Neural cell (in vitro differentiated cells): ENCODE measurements around the gene VAMP5. TPM values are rescaled to one million over a fixed set of nuclear protein-coding genes. Genes with fewer than 3 reads are reported as not detected.

Experiments
- H2AFZ ChIP-seq: fragments of 200-600, 300-800 bp; sonication (generic), shearing (Covaris generic); 2 replicates; pipeline ENCODE4 v1.6.0; 2014; ENCODE audit warnings: low read depth, mild to moderate bottlenecking, antibody characterized with exemption, low read length, moderate library complexity
- H3F3A ChIP-seq: fragments of 200-600 bp; shearing (Covaris generic); 2 replicates; pipeline ENCODE4 v1.6.1; 2016; ENCODE audit warnings: mild to moderate bottlenecking, moderate library complexity, mixed read lengths, antibody characterized with exemption, low read length; ENCODE audit not compliant: insufficient read depth, poor library complexity, severe bottlenecking
- H3K27ac ChIP-seq: fragments of 200-600, 300-800 bp; sonication (generic), shearing (Covaris generic); 2 replicates; pipeline ENCODE4 v1.5.1; 2014; ENCODE audit warnings: mild to moderate bottlenecking, low read length, moderate library complexity
- H3K27me3 ChIP-seq: fragments of 300-800, 200-600 bp; sonication (generic), shearing (Covaris generic); 2 replicates; pipeline ENCODE4 v1.6.0; 2014; ENCODE audit warnings: mild to moderate bottlenecking, low read depth, low read length, moderate library complexity; ENCODE audit not compliant: insufficient read depth
- H3K36me3 ChIP-seq: fragments of 300-800, 200-600 bp; sonication (generic), shearing (Covaris generic); 2 replicates; pipeline ENCODE4 v1.5.1; 2014; ENCODE audit warnings: mild to moderate bottlenecking, antibody characterized with exemption, low read length, moderate library complexity; ENCODE audit not compliant: insufficient read depth
- H3K4me2 ChIP-seq: fragments of 300-800, 200-600 bp; sonication (generic), shearing (Covaris generic); 2 replicates; pipeline ENCODE4 v1.6.0; 2014; ENCODE audit warnings: mild to moderate bottlenecking, low read length
- H3K4me3 ChIP-seq: fragments of 300-800, 200-600 bp; sonication (generic), shearing (Covaris generic); 2 replicates; pipeline ENCODE4 v1.5.1; 2014; ENCODE audit warnings: mild to moderate bottlenecking, low read length, moderate library complexity
- H3K79me2 ChIP-seq: fragments of 200-600 bp; shearing (Covaris generic); replicated peaks from 2 replicates; pipeline ENCODE4 v1.6.0; 2014; ENCODE audit warnings: mild to moderate bottlenecking, low read length, moderate library complexity; ENCODE audit not compliant: insufficient read depth
- H3K9ac ChIP-seq: fragments of 300-800, 200-600 bp; sonication (generic), shearing (Covaris generic); 2 replicates; pipeline ENCODE4 v1.6.1; 2016; ENCODE audit warnings: mild to moderate bottlenecking, low read length, mixed read lengths
- H3K9me2 ChIP-seq: fragments of 200-600 bp; shearing (Covaris generic); 2 replicates; pipeline ENCODE4 v1.6.1; 2016; ENCODE audit warnings: mild to moderate bottlenecking, low read length, mixed read lengths; ENCODE audit not compliant: insufficient read depth
- H3K9me3 ChIP-seq: fragments of 200-600, 300-800 bp; sonication (generic), shearing (Covaris generic); 2 replicates; pipeline ENCODE4 v1.6.1; 2016; ENCODE audit warnings: mild to moderate bottlenecking, mixed run types, low read length, moderate library complexity, mixed read lengths
- H4K20me1 ChIP-seq: fragments of 200-600 bp; shearing (Covaris generic); 2 replicates; pipeline ENCODE4 v1.6.1; 2016; ENCODE audit warnings: mild to moderate bottlenecking, mixed run types; ENCODE audit not compliant: insufficient read depth
- EP300 ChIP-seq: fragments of 450-650 bp; conservative IDR thresholded peaks from 2 replicates; pipeline ENCODE4 v1.6.1; 2014; ENCODE audit warnings: antibody characterized with exemption, mild to moderate bottlenecking, moderate library complexity; ENCODE audit not compliant: poor library complexity, severe bottlenecking
- EZH2 ChIP-seq: fragments of 200-600, 300-800 bp; shearing (Covaris generic), sonication (generic); IDR thresholded peaks from 2 replicates; pipeline ENCODE4 v1.6.1; 2014; ENCODE audit warnings: antibody characterized with exemption, low read length, borderline replicate concordance, mild to moderate bottlenecking; ENCODE audit not compliant: insufficient read depth, poor library complexity, severe bottlenecking
- MXI1 ChIP-seq: fragments of 450-650 bp; conservative IDR thresholded peaks from 2 replicates; pipeline ENCODE4 v1.6.1; 2014; ENCODE audit warnings: antibody characterized with exemption, mild to moderate bottlenecking; ENCODE audit not compliant: poor library complexity, severe bottlenecking
- POLR2AphosphoS5 ChIP-seq: IDR thresholded peaks from 2 replicates; pipeline ENCODE4 v1.6.1; 2012
- RAD21 ChIP-seq: fragments of 450-650 bp; conservative IDR thresholded peaks from 2 replicates; pipeline ENCODE4 v1.6.1; 2014; ENCODE audit warnings: antibody characterized with exemption, mild to moderate bottlenecking, moderate library complexity
- SMC3 ChIP-seq: fragments of 450-650 bp; conservative IDR thresholded peaks from 2 replicates; pipeline ENCODE4 v1.6.1; 2014; ENCODE audit warnings: antibody characterized with exemption, mild to moderate bottlenecking, moderate library complexity; ENCODE audit not compliant: poor library complexity
- TAF1 ChIP-seq: IDR thresholded peaks from 2 replicates; pipeline ENCODE4 v1.6.1; 2012; ENCODE audit warnings: low read depth
- polyA plus RNA-seq: library from polyadenylated mRNA; depleted of rRNA; stranded (reverse); fragments of >200 nt; gene quantifications from 2 replicates; pipeline ENCODE4 v1.2.3, GENCODE V29; 2014
- TF ChIP-seq, protein P1 (sequence below): IDR thresholded peaks from 2 replicates; pipeline ENCODE4 v1.6.1; 2012; ENCODE audit warnings: borderline replicate concordance
- TF ChIP-seq, protein P2 (sequence below): fragments of 450-650 bp; IDR thresholded peaks from 2 replicates; pipeline ENCODE4 v1.5.1; 2014; ENCODE audit warnings: antibody characterized with exemption, mild to moderate bottlenecking, moderate library complexity; ENCODE audit not compliant: poor library complexity, severe bottlenecking

Gene VAMP5
- polyA plus RNA-seq, 1 donor from 2014 or later, result not detected

DNA sequence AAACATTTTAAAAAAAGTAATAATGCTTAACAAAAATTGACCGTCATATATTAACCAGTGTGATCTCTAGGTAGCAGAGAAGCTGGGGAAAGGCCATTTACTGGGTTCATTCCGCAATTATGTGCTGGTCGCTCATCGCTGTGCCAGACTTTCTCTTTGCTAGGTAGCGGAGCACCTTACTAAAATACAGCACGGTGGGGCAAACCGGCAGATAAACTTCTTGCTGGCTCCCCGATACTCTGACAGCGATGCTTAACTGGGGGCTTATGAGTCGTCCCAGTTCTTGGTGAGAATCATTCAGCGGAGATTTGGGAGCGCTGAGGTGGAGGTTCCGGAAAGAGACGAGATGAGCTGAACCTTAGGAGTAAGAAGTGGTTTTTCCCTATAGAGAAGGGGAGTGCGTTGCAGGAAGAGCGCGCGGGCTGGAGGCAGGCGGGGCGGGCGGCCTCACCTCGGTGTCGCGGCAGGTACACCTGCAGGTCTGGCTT lies 27.0 kb downstream of the VAMP5 start:
- no peaks in the 10 kb centered on the region for H3K27me3 ChIP-seq

DNA sequence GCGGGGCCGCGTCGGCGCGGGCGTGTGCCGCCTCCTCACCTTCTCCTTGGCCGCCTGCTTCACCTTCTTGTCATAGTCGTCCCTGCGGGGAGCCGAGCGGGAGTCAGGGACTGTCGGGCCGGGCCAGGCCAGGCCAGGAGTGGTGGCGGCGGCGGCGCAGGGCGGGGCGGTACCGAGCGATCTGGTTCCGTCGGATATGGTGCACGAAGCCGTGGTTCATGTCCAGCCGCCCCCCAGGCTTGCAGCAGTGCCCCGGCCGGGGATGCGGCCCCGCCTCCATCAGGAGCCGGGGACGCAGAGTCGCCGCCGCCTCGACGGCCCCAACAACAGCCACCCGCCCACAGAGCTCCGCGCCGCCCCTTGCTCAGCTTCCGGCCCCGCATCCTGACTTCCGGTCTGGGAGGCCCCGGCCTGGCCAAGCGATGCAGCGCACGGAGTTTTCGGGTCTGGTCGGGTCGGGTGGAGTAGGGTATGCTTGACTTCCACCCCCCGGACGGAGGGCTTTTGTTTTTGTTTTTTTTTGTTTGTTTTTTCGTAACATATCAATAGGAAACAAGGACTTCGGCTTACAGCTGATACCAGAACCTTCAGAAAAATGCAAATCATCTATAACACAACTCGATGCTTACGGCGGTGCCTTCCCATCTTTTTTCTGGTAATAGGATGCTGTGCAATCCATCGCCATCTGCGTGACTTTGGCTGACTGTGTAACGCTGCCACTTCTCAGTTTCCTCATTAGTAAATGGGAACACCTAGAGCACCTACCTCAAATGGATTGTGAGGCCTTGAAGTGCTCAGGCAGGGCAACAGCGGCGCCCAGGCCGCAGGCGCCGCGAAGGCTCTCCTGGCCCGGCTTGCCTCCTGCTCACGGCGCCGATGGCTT lies 27.7 kb downstream of the VAMP5 start, which contains the start of gene C2orf68:
Gene C2orf68 (minus strand): TSS at position 362 of the 883 bp plus-strand sequence. CDS start 82 bp downstream, at position 280.
- H3K4me3 ChIP-seq, result peak within 1 kb of the TSS; percentile 95
- peak within 1 kb of the TSS; percentile 93 for H2AFZ ChIP-seq
- H3K4me2 ChIP-seq, result peak within 1 kb of the TSS; percentile 97
- peaks cover 22% of the 10 kb centered on the region for H3K79me2 ChIP-seq
- H4K20me1 ChIP-seq, result no peaks in the 10 kb centered on the region
- H3K9me3 ChIP-seq, result no peaks in the 10 kb centered on the region
- no peaks in the 10 kb centered on the region for H3F3A ChIP-seq
- peak within 1 kb of the TSS; percentile 84 for H3K9ac ChIP-seq
- no peaks in the 10 kb centered on the region for H3K27me3 ChIP-seq
- peaks cover 7% of the 10 kb centered on the region for H3K36me3 ChIP-seq
- H3K9me2 ChIP-seq, result no peaks in the 10 kb centered on the region
- H3K27ac ChIP-seq, result peak within 1 kb of the TSS; percentile 76
- TF ChIP-seq, protein P1, sequence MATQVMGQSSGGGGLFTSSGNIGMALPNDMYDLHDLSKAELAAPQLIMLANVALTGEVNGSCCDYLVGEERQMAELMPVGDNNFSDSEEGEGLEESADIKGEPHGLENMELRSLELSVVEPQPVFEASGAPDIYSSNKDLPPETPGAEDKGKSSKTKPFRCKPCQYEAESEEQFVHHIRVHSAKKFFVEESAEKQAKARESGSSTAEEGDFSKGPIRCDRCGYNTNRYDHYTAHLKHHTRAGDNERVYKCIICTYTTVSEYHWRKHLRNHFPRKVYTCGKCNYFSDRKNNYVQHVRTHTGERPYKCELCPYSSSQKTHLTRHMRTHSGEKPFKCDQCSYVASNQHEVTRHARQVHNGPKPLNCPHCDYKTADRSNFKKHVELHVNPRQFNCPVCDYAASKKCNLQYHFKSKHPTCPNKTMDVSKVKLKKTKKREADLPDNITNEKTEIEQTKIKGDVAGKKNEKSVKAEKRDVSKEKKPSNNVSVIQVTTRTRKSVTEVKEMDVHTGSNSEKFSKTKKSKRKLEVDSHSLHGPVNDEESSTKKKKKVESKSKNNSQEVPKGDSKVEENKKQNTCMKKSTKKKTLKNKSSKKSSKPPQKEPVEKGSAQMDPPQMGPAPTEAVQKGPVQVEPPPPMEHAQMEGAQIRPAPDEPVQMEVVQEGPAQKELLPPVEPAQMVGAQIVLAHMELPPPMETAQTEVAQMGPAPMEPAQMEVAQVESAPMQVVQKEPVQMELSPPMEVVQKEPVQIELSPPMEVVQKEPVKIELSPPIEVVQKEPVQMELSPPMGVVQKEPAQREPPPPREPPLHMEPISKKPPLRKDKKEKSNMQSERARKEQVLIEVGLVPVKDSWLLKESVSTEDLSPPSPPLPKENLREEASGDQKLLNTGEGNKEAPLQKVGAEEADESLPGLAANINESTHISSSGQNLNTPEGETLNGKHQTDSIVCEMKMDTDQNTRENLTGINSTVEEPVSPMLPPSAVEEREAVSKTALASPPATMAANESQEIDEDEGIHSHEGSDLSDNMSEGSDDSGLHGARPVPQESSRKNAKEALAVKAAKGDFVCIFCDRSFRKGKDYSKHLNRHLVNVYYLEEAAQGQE, result peak; percentile 67
- TF ChIP-seq TAF1, result peak; percentile 53
- TF ChIP-seq, protein P2, sequence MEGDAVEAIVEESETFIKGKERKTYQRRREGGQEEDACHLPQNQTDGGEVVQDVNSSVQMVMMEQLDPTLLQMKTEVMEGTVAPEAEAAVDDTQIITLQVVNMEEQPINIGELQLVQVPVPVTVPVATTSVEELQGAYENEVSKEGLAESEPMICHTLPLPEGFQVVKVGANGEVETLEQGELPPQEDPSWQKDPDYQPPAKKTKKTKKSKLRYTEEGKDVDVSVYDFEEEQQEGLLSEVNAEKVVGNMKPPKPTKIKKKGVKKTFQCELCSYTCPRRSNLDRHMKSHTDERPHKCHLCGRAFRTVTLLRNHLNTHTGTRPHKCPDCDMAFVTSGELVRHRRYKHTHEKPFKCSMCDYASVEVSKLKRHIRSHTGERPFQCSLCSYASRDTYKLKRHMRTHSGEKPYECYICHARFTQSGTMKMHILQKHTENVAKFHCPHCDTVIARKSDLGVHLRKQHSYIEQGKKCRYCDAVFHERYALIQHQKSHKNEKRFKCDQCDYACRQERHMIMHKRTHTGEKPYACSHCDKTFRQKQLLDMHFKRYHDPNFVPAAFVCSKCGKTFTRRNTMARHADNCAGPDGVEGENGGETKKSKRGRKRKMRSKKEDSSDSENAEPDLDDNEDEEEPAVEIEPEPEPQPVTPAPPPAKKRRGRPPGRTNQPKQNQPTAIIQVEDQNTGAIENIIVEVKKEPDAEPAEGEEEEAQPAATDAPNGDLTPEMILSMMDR, result no peak
- peak; percentile 58 for TF ChIP-seq MXI1
- no peak for TF ChIP-seq EZH2
- TF ChIP-seq SMC3, result no peak
- TF ChIP-seq POLR2AphosphoS5, result peak; percentile 85
- no peak for TF ChIP-seq RAD21

More for the DNA sequence above, 27.0 kb downstream of the VAMP5 start:
- Histone ChIP-seq H4K20me1 (no peaks in the 10 kb centered on the region), H3K9me2 (no peaks in the 10 kb centered on the region), H3K4me2 (peak overlapping the region; percentile 97), H3K27ac (peak overlapping the region; percentile 76), H3K4me3 (peak overlapping the region; percentile 95), H3K9me3 (no peaks in the 10 kb centered on the region), H3K9ac (peak overlapping the region; percentile 84), H3K36me3 (peaks cover 7% of the 10 kb centered on the region), H3F3A (no peaks in the 10 kb centered on the region), H3K79me2 (peaks cover 15% of the 10 kb centered on the region), H2AFZ (peak overlapping the region; percentile 93)
- TF ChIP-seq TAF1 (no peak), EP300 (no peak), RAD21 (no peak), POLR2AphosphoS5 (no peak), MXI1 (no peak), SMC3 (no peak), EZH2 (no peak)
- TF ChIP-seq, protein P2, result no peak
- TF ChIP-seq, protein P1, result no peak
